ENCODE measurements around the gene DCLK1. TPM values are rescaled to one million over a fixed set of nuclear protein-coding genes. Genes with fewer than 3 reads are reported as not detected.

Gene DCLK1
- total and polyA plus RNA-seq, 9 donors, result 42.0 to 109 (median 87.9) TPM

GRCh38 chr13:35917942-35918645 lies 213.1 kb downstream of the DCLK1 start:
- H3K27me3 ChIP-seq (ENCODE audit: control insufficient read depth, insufficient read depth, low read length), result no peaks in the 10 kb centered on the region
- H3K9me3 ChIP-seq (replicated peaks; ENCODE audit: control insufficient read depth, low read depth, low read length), result no peaks in the 10 kb centered on the region
- peaks cover 2% of the 10 kb centered on the region for H3K4me1 ChIP-seq (ENCODE audit: control insufficient read depth, insufficient read depth, low read length)
- no peak overlapping the region for H3K4me3 ChIP-seq (ENCODE audit: low read length)
- 73% methylated on average over 3 of the region's 8 CpGs for WGBS (ENCODE audit: insufficient coverage)
- H3K27ac ChIP-seq (ENCODE audit: low read length), result no peak overlapping the region
- peak; percentile 38 for DNase-seq
- H3K36me3 ChIP-seq (ENCODE audit: control insufficient read depth, insufficient read depth, low read length), result no peaks in the 10 kb centered on the region

DNA sequence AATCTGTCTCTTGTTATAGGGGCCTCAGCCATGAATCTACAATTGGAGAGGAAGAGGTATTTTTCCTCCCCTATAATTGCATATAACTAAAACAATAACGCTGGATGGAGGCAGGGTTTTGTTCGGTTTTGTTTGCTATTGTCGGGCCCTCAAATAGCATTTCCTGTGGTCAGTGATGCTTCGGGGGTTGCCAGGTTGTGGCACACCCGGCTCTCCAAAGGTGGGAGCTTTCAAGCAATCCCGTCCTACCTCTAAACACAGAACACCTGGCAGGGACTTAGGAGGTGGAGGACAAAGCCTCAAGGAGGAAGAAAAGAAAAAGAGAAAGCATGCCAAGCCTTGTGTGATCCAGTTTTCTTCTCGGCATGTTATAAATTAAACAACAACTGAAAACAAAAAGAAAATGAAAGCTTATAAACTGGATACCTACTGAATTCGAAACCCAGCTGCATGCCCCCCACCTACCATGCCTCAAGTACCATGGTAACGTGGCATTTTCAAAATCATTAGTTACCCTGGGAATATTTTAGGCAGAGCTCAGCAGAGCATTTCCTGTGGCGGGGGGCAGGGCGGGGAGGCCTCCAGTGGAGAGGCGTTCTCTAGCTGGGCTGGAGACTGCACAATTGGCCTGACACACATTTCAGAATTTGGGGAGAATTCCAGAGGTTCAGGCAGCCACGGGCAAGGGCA lies 213.8 kb downstream of the DCLK1 start:
- Histone ChIP-seq H3K4me1 (ENCODE audit: control insufficient read depth, insufficient read depth, low read length) (peaks cover 2% of the 10 kb centered on the region), H3K27ac (ENCODE audit: low read length) (no peak overlapping the region), H3K9me3 (replicated peaks; ENCODE audit: control insufficient read depth, low read depth, low read length) (no peaks in the 10 kb centered on the region), H3K4me3 (ENCODE audit: low read length) (no peak overlapping the region), H3K36me3 (ENCODE audit: control insufficient read depth, insufficient read depth, low read length) (peaks cover under 1% of the 10 kb centered on the region), H3K27me3 (ENCODE audit: control insufficient read depth, insufficient read depth, low read length) (no peaks in the 10 kb centered on the region)
- WGBS (ENCODE audit: insufficient coverage), result 43% methylated on average over 4 of the region's 13 CpGs
- no peak for DNase-seq

DNA sequence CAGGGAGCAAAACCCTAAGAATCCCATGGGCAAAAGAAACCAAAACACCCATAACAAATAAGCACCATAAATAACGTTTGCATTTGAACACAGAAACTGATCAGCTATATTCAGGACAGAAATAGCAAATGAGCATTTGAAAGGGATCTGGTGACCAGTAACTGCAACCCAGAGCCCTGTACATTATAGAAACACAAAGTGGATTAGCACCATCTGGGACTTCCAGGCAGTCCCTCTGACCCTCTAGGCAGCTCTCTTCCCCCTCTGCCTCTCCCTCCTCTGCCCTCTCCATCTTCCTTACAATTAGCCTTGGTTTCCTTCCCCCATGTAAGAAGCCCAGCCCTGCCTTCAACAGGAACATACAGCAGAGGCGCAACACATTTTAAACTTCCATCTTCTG lies 215.0 kb downstream of the DCLK1 start:
- Histone ChIP-seq H3K9me3 (replicated peaks; ENCODE audit: control insufficient read depth, low read depth, low read length) (no peaks in the 10 kb centered on the region), H3K36me3 (ENCODE audit: control insufficient read depth, insufficient read depth, low read length) (peaks cover 3% of the 10 kb centered on the region), H3K4me3 (ENCODE audit: low read length) (no peak overlapping the region), H3K4me1 (ENCODE audit: control insufficient read depth, insufficient read depth, low read length) (peaks cover 2% of the 10 kb centered on the region), H3K27me3 (ENCODE audit: control insufficient read depth, insufficient read depth, low read length) (no peaks in the 10 kb centered on the region), H3K27ac (ENCODE audit: low read length) (no peak overlapping the region)
- WGBS (ENCODE audit: insufficient coverage), result 50% methylated on average over 2 of the region's 2 CpGs
- DNase-seq, result no peak

- WGBS (ENCODE audit: insufficient coverage), result no CpG with 5 or more reads among the region's 1 CpG
- Histone ChIP-seq H3K4me1 (ENCODE audit: control insufficient read depth, insufficient read depth, low read length) (peaks cover 2% of the 10 kb centered on the region), H3K4me3 (ENCODE audit: low read length) (no peak overlapping the region), H3K9me3 (replicated peaks; ENCODE audit: control insufficient read depth, low read depth, low read length) (no peaks in the 10 kb centered on the region), H3K27ac (ENCODE audit: low read length) (no peak overlapping the region), H3K27me3 (ENCODE audit: control insufficient read depth, insufficient read depth, low read length) (no peaks in the 10 kb centered on the region), H3K36me3 (ENCODE audit: control insufficient read depth, insufficient read depth, low read length) (peaks cover 3% of the 10 kb centered on the region)
- no peak for DNase-seq
These were observed 216.5 kb downstream of the DCLK1 start for GRCh38 chr13:35914662-35915061.

- WGBS (ENCODE audit: insufficient coverage), result 83% methylated on average over 7 of the region's 7 CpGs
- no peak overlapping the region for H3K27ac ChIP-seq (ENCODE audit: low read length)
- H3K4me1 ChIP-seq (ENCODE audit: control insufficient read depth, insufficient read depth, low read length), result peaks cover 2% of the 10 kb centered on the region
- no peaks in the 10 kb centered on the region for H3K27me3 ChIP-seq (ENCODE audit: control insufficient read depth, insufficient read depth, low read length)
- no peak for DNase-seq
- peaks cover 3% of the 10 kb centered on the region for H3K36me3 ChIP-seq (ENCODE audit: control insufficient read depth, insufficient read depth, low read length)
- H3K9me3 ChIP-seq (replicated peaks; ENCODE audit: control insufficient read depth, low read depth, low read length), result no peaks in the 10 kb centered on the region
- H3K4me3 ChIP-seq (ENCODE audit: low read length), result no peak overlapping the region
These were observed 218.3 kb downstream of the DCLK1 start for GRCh38 chr13:35912841-35913240.

DNA sequence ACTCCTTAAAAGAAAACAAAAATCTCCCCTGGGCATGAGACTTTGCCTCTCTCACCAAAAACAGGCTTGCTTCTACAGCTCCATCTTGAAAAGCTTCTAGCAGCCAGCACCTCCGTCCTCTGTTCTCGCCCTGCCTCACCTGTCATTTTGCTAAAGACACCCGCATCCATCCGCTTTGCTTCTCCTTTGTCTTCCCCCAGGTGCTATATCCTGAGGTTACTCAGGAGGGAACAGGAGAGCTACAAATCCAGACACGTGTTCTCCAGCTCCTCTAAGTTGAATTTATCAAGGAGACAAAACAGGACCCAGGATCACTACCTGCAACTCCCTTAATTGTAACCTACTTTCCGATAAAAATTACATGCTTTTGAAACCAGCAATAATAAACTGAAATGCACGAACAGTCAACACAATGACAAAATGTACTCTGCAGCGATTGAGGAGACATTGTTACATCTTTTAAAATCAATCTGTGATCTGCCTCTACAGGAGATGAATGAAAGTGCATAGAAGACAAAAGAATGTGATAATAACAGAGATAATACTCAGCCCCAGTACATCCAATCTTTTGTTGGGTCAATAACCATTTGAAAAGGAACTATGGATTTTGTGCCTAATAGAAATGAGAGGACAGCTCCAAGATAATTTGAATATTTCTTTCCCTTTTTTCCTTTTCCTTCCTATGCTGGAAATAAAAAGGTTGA lies 221.2 kb downstream of the DCLK1 start:
- WGBS (ENCODE audit: insufficient coverage), result 61% methylated on average over 5 of the region's 8 CpGs
- no peaks in the 10 kb centered on the region for H3K9me3 ChIP-seq (replicated peaks; ENCODE audit: control insufficient read depth, low read depth, low read length)
- H3K4me1 ChIP-seq (ENCODE audit: control insufficient read depth, insufficient read depth, low read length), result peaks cover 7% of the 10 kb centered on the region
- H3K27me3 ChIP-seq (ENCODE audit: control insufficient read depth, insufficient read depth, low read length), result no peaks in the 10 kb centered on the region
- H3K27ac ChIP-seq (ENCODE audit: low read length), result no peak overlapping the region
- DNase-seq, result no peak
- no peak overlapping the region for H3K4me3 ChIP-seq (ENCODE audit: low read length)
- H3K36me3 ChIP-seq (ENCODE audit: control insufficient read depth, insufficient read depth, low read length), result peaks cover 6% of the 10 kb centered on the region

DNA sequence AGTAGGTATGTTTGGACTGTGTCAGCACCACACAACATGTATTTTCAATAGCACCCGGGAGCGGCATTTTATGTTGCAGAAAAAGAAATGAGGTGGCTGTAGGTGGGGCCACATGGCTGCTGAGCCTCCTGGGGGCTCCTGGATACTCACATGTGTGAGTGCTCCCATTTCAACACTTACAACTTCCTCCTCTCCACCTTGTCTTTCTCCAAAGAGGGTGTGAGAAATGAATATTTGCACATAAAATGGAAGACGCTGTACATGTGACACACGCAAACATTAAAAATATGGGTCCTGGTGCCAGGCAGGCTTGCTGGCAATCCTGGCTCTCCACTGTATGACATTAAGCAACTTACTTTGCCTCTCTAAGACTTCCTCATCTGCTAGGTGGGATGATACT lies 222.1 kb downstream of the DCLK1 start:
- no CpG with 5 or more reads among the region's 4 CpGs for WGBS (ENCODE audit: insufficient coverage)
- Histone ChIP-seq H3K36me3 (ENCODE audit: control insufficient read depth, insufficient read depth, low read length) (peaks cover 6% of the 10 kb centered on the region), H3K4me3 (ENCODE audit: low read length) (no peak overlapping the region), H3K9me3 (replicated peaks; ENCODE audit: control insufficient read depth, low read depth, low read length) (no peaks in the 10 kb centered on the region), H3K27me3 (ENCODE audit: control insufficient read depth, insufficient read depth, low read length) (no peaks in the 10 kb centered on the region), H3K4me1 (ENCODE audit: control insufficient read depth, insufficient read depth, low read length) (peaks cover 7% of the 10 kb centered on the region), H3K27ac (ENCODE audit: low read length) (no peak overlapping the region)
- DNase-seq, result no peak

DNA sequence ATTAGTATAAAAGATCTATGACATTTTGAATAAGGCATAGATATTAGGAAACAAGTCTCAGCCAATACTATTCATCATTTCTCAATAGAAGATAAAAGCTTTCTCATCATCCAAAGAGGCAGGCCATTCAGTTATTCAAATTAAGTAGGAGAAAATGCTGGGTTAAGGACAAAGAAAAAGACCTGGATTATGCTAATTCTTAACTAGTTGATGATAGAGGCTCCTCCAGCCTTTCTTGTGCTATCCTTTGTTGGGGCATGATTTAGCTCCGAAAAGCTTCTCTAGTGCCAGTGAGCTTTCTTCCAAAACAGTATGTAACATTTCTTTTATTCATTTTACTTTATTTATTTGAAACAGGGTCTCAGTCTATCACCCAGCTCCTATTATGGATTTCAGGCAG lies 223.0 kb downstream of the DCLK1 start:
- no peak overlapping the region for H3K27ac ChIP-seq (ENCODE audit: low read length)
- no CpG with 5 or more reads among the region's 1 CpG for whole genome bisulfite sequencing (ENCODE audit: insufficient coverage)
- peaks cover 6% of the 10 kb centered on the region for H3K36me3 ChIP-seq (ENCODE audit: control insufficient read depth, insufficient read depth, low read length)
- DNase-seq, result no peak
- no peak overlapping the region for H3K4me3 ChIP-seq (ENCODE audit: low read length)
- H3K9me3 ChIP-seq (replicated peaks; ENCODE audit: control insufficient read depth, low read depth, low read length), result no peaks in the 10 kb centered on the region
- peaks cover 7% of the 10 kb centered on the region for H3K4me1 ChIP-seq (ENCODE audit: control insufficient read depth, insufficient read depth, low read length)
- H3K27me3 ChIP-seq (ENCODE audit: control insufficient read depth, insufficient read depth, low read length), result no peaks in the 10 kb centered on the region

GRCh38 chr13:35906636-35907035 lies 224.5 kb downstream of the DCLK1 start:
- DNase-seq, result no peak
- H3K27ac ChIP-seq (ENCODE audit: low read length), result no peak overlapping the region
- no peaks in the 10 kb centered on the region for H3K9me3 ChIP-seq (replicated peaks; ENCODE audit: control insufficient read depth, low read depth, low read length)
- no peaks in the 10 kb centered on the region for H3K27me3 ChIP-seq (ENCODE audit: control insufficient read depth, insufficient read depth, low read length)
- H3K4me1 ChIP-seq (ENCODE audit: control insufficient read depth, insufficient read depth, low read length), result peaks cover 7% of the 10 kb centered on the region
- no peak overlapping the region for H3K4me3 ChIP-seq (ENCODE audit: low read length)
- 81% methylated on average over 3 of the region's 4 CpGs for WGBS (ENCODE audit: insufficient coverage)
- peaks cover 6% of the 10 kb centered on the region for H3K36me3 ChIP-seq (ENCODE audit: control insufficient read depth, insufficient read depth, low read length)

GRCh38 chr13:35903075-35903474 lies 228.1 kb downstream of the DCLK1 start:
- peaks cover 6% of the 10 kb centered on the region for H3K36me3 ChIP-seq (ENCODE audit: control insufficient read depth, insufficient read depth, low read length)
- DNase-seq, result no peak
- no peak overlapping the region for H3K27ac ChIP-seq (ENCODE audit: low read length)
- WGBS (ENCODE audit: insufficient coverage), result no CpG with 5 or more reads among the region's 1 CpG
- no peaks in the 10 kb centered on the region for H3K27me3 ChIP-seq (ENCODE audit: control insufficient read depth, insufficient read depth, low read length)
- H3K9me3 ChIP-seq (replicated peaks; ENCODE audit: control insufficient read depth, low read depth, low read length), result no peaks in the 10 kb centered on the region
- no peak overlapping the region for H3K4me3 ChIP-seq (ENCODE audit: low read length)
- H3K4me1 ChIP-seq (ENCODE audit: control insufficient read depth, insufficient read depth, low read length), result peaks cover 7% of the 10 kb centered on the region
